AG09319 (cell line): Measurements from ENCODE around the gene CDH4.

Source experiments
- DNase-seq: peaks from one replicate; pipeline ENCODE4 v3.0.0-alpha.2; 2010; ENCODE audit warnings: low read depth; ENCODE audit errors: extremely low read depth
- CTCF ChIP-seq: IDR thresholded peaks from 2 replicates; pipeline ENCODE4 v1.5.1; 2011; ENCODE audit warnings: low read depth, mild to moderate bottlenecking, inconsistent platforms, low read length, moderate library complexity

CDH4 gene

DNA sequence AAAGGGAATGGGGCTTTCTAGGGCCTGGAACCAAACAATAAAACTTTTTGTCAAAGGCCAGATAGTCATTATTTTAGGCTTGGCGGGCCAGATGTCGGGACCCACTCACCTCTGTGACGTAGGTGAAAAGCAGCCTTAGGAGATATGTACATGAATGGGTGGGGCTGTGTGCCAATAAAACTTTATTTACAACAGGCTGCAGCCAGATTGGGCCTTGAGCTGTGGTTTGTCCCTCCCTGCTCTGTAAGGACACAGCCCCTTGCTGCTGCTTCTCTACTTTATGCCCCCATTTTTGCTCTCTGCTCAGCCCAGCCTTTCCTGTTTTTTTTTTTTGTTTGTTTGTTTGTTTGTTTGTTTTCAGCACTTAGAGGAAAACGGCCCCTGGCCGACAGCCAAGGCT is 32.7 kb downstream of the CDH4 start:
- no peak for TF ChIP-seq CTCF
- no peak for DNase-seq

GRCh38 chr20:61285152-61285645 is 33.1 kb downstream of the CDH4 start:
- DNase-seq = no peak
- no peak for TF ChIP-seq CTCF

DNA sequence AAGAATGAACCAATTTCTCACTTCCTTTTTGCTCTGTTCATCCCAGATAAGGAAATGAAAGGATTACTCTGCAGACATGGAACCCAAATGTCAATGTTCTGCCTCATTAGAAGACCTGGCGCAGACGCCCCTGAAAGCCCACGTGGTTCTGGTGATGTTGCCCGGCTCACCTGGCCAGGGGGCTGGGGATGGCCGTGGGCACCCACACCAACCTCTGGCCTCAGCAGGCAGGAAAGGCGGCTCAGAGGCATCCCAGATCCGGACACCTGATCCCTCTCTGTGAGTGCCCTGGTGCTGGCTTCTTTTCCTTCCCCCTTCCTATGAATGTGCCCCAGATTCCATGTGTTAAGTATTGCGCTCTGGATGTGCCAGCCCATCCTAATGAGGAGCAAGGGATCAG is 33.6 kb downstream of the CDH4 start:
- no peak for DNase-seq

GRCh38 chr20:61287583-61288275 is 35.7 kb downstream of the CDH4 start:
- no peak for TF ChIP-seq CTCF
- DNase-seq = no peak

More for the DNA sequence above, 33.6 kb downstream of the CDH4 start:
- TF ChIP-seq CTCF = no peak

DNA sequence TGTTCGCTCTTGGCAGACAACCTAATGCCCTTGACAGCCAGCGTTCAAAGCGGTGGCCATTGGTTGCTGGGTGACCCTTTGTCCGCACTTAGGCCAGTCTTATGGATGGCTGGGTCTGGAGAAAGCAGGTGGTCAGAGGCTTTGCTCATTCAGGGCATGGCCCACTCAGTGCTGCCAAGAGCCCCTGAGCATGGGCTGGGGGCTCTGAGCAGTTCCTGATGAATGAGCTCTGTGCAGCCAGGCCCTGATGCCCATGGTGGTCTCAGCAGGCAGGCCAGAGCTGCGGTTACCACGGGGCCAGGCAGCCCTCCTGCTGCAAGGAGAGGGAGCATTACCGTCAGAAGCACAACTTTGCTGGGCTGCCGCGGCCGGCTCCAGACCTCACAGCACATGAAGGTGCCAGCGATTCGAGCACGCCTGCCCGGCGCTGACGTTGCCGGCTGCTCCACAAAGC is 36.3 kb downstream of the CDH4 start:
- DNase-seq = no peak
- TF ChIP-seq CTCF = no peak

DNA sequence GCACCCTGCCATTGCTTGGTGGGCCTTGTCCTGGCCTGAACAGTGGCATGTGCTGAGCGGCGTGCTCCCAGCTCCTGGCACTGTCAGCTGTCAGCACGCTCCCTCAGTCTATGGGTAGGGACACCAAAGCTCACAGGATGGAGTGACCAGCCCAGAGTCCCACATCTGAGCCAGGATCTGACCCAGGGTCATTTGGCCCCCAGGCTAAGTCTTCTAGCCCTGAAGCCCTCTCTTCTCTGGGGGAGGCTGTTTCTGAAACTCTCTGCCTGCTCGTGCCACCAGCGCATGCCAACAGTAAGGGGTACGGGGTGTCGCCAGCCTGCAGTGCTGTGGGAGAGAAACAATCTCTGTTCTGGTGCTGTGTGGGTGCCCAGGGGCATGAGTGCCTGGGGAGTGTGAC is 37.1 kb downstream of the CDH4 start:
- TF ChIP-seq CTCF = no peak

GRCh38 chr20:61290721-61291120 is 38.7 kb downstream of the CDH4 start:
- DNase-seq = no peak
- TF ChIP-seq CTCF = no peak

More for the DNA sequence above, 37.1 kb downstream of the CDH4 start:
- no peak for DNase-seq
